ENCODE data around the gene CGB7.

- TF ChIP-seq SIN3A (IDR thresholded peaks at IDR 0.05; ENCODE audit: borderline replicate concordance, low read depth, low read length) (no peak), YY1 (IDR thresholded peaks at IDR 0.05; ENCODE audit: insufficient read depth, insufficient replicate concordance, low read depth, low read length) (no peak), ZNF24 (IDR thresholded peaks at IDR 0.05) (no peak), ZNF326 (CRISPR knock-in tag; IDR thresholded peaks at IDR 0.05; ENCODE audit: borderline replicate concordance) (no peak), USF2 (IDR thresholded peaks at IDR 0.05; ENCODE audit: low read depth, low read length) (no peak), USF2 (CRISPR knock-in tag; IDR thresholded peaks at IDR 0.05; ENCODE audit: borderline replicate concordance) (no peak), POLR2AphosphoS5 (IDR thresholded peaks at IDR 0.05; ENCODE audit: low read depth, low read length) (no peak), CHD2 (IDR thresholded peaks at IDR 0.05; ENCODE audit: low read depth, low read length) (no peak), ARID2 (CRISPR knock-in tag; IDR thresholded peaks at IDR 0.05; ENCODE audit: borderline replicate concordance) (no peak), ZZZ3 (CRISPR knock-in tag; IDR thresholded peaks at IDR 0.05; ENCODE audit: borderline replicate concordance) (no peak), JUND (CRISPR knock-in tag; IDR thresholded peaks at IDR 0.05) (no peak), ATF1 (CRISPR knock-in tag; IDR thresholded peaks at IDR 0.05) (no peak), ELK4 (CRISPR knock-in tag; IDR thresholded peaks at IDR 0.05; ENCODE audit: borderline replicate concordance) (no peak), HDAC2 (CRISPR knock-in tag; IDR thresholded peaks at IDR 0.05) (no peak)
Observed at GRCh38 chr19:49065905-49066512, 8.5 kb upstream of the CGB7 start.
